ENCODE measurements around the gene TAF1B.
A peak's percentile ranks its signal among the peaks of the same experiment; 100 is the strongest.

TAF1B gene

GRCh38 chr2:9843229-9844035, at the start of gene TAF1B:
Gene TAF1B (plus strand): TSS chr2:9843474. CDS start chr2:9843542, 68 bp downstream.
- DNase-seq (ENCODE audit: low spot score): peak; percentile 82

- DNase-seq (ENCODE audit: low spot score): no peak
Measured at GRCh38 chr2:9793918-9794717, 49.2 kb upstream of the TAF1B start.

- no peak for DNase-seq (ENCODE audit: low spot score)
Measured at GRCh38 chr2:9795071-9795470, 48.2 kb upstream of the TAF1B start.

- DNase-seq (ENCODE audit: low spot score): no peak
Measured at GRCh38 chr2:9796056-9797010, 46.9 kb upstream of the TAF1B start.

GRCh38 chr2:9797086-9797485, 46.2 kb upstream of the TAF1B start:
- DNase-seq (ENCODE audit: low spot score): no peak

GRCh38 chr2:9797681-9798556, 45.4 kb upstream of the TAF1B start:
- DNase-seq (ENCODE audit: low spot score): no peak

GRCh38 chr2:9799011-9799596, 44.2 kb upstream of the TAF1B start:
- no peak for DNase-seq (ENCODE audit: low spot score)

- peak; percentile 86 for DNase-seq (ENCODE audit: low spot score)
Measured at GRCh38 chr2:9799729-9800632, 43.3 kb upstream of the TAF1B start.

GRCh38 chr2:9800639-9800974, 42.7 kb upstream of the TAF1B start:
- DNase-seq (ENCODE audit: low spot score): no peak

GRCh38 chr2:9800975-9801726, 42.1 kb upstream of the TAF1B start:
- no peak for DNase-seq (ENCODE audit: low spot score)

GRCh38 chr2:9802576-9802993, 40.7 kb upstream of the TAF1B start:
- DNase-seq (ENCODE audit: low spot score): no peak

GRCh38 chr2:9803023-9803805, 40.1 kb upstream of the TAF1B start:
- DNase-seq (ENCODE audit: low spot score): no peak

- no peak for DNase-seq (ENCODE audit: low spot score)
Measured at GRCh38 chr2:9805435-9806297, 37.6 kb upstream of the TAF1B start.

- no peak for DNase-seq (ENCODE audit: low spot score)
Measured at GRCh38 chr2:9806298-9806610, 37.0 kb upstream of the TAF1B start.

- no peak for DNase-seq (ENCODE audit: low spot score)
Measured at GRCh38 chr2:9806656-9807055, 36.6 kb upstream of the TAF1B start.

- no peak for DNase-seq (ENCODE audit: low spot score)
Measured at GRCh38 chr2:9807056-9807455, 36.2 kb upstream of the TAF1B start.

- no peak for DNase-seq (ENCODE audit: low spot score)
Measured at GRCh38 chr2:9807555-9808305, 35.5 kb upstream of the TAF1B start.
